ENCODE measurements around the gene PRSS27. TPM values are rescaled to one million over a fixed set of nuclear protein-coding genes. Genes with fewer than 3 reads are reported as not detected.

Gene PRSS27
- total RNA-seq: 0.23 and 3.6 TPM in 2 replicates

DNA sequence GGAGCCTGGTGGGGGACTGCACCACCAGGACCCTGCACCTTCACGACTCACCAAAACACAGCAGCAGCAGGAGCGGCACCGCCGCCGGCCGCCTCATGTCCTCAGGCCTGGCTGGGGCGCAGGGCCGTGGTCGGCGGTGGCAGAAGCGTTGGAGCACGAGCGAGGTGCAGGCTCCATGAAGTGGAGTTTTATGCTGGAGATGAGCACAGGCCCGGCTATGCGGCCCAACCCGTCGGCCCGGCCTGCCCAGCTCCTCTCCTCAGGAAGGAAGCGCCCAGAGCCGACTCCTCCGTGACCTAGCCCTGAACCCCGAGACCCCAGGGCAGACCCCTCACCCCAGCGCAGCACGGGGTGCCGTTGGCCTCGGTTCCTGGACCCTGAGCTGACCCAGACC is at the start of gene PRSS27:
PRSS27 (minus strand) TSS at position 161 of the 394 bp plus-strand sequence; CDS start at position 97, 64 bp downstream.

DNA sequence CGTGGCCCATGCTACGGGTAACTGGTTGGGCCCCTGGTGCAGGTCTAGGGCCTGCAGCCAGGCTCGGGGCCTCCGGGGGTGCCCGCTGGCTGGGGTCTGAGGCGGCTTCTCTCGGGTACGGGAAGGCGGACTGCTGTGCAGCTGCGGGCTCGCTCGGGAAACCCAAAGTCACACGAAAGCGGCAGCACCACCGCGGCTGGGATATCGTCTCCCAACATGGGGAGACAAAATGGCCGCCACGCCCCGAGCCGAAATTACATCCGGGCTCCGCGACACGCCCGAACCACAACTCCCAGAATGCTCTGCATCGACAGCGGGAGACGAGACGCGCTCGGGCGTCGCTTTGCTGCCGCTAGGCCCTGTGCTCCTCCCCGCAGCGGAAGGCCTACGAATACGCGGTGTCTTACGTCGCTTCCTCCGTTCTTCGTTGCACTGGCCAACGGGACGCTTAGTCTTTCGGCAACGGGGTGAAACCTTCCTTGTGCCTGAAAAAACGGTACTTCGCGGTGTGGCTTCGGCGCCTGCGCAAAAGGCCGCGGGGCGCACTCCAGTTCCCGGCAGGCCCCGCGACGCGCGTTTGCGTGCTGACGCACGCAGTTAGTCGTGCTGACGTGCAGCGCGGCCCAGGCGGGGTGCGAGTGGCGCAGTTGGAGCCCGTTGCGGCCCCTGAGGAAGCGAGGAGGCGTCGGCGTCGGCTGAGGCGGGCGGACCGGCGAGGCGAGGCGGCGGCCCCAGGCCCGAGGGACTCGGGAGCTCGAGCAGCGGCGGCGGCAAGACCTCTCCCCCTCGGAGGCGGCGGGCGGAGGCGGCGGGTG is 32.2 kb upstream of the PRSS27 start, which contains the start of gene SRRM2:
SRRM2 (plus strand) TSS at position 604 of the 815 bp plus-strand sequence. CDS start 3,727 bp downstream, outside the sequence.

GRCh38 chr16:2682209-2683021 is 37.6 kb downstream of the PRSS27 start, which contains the start of gene KCTD5:
Gene KCTD5 (plus strand): TSS chr16:2682523. CDS start chr16:2682549, 26 bp downstream.

Other genes with a start within 250 kb of the PRSS27 start
- gene NTN3, start 248.9 kb downstream of the PRSS27 start, total RNA-seq: 0.47 and 0.51 TPM in 2 replicates
- 9.3 and 11.6 TPM in 2 replicates for gene TBC1D24, start 245.1 kb downstream of the PRSS27 start, total RNA-seq
- 28.6 and 45.0 TPM in 2 replicates for gene ATP6V0C, start 206.3 kb downstream of the PRSS27 start, total RNA-seq
- 40.1 and 46.6 TPM in 2 replicates for gene AMDHD2, start 199.9 kb downstream of the PRSS27 start, total RNA-seq
- gene CEMP1, start 188.8 kb downstream of the PRSS27 start, total RNA-seq: not detected in 2 replicates
- gene PDPK1, start 182.2 kb downstream of the PRSS27 start, total RNA-seq: 16.1 and 17.2 TPM in 2 replicates
- gene KCTD5, start 37.7 kb downstream of the PRSS27 start, total RNA-seq: 19.1 and 28.0 TPM in 2 replicates
- 75.3 and 87.8 TPM in 2 replicates for gene SRRM2, start 32.4 kb upstream of the PRSS27 start, total RNA-seq
- gene ELOB, start 57.1 kb upstream of the PRSS27 start, total RNA-seq: 326 and 385 TPM in 2 replicates
- gene PRSS33, start 67.3 kb upstream of the PRSS27 start, total RNA-seq: not detected in 2 replicates
- not detected in 2 replicates for gene PRSS41, start 78.2 kb upstream of the PRSS27 start, total RNA-seq
- 3.8 TPM in 1 of 2 replicates, not detected in the other for gene PRSS21, start 97.0 kb upstream of the PRSS27 start, total RNA-seq
- gene ZG16B, start 110.1 kb upstream of the PRSS27 start, total RNA-seq: 2.1 and 2.5 TPM in 2 replicates
- gene PRSS22, start 137.9 kb upstream of the PRSS27 start, total RNA-seq: not detected in 2 replicates
- gene FLYWCH2, start 163.0 kb upstream of the PRSS27 start, total RNA-seq: 74.9 and 165 TPM in 2 replicates
- 27.7 and 33.2 TPM in 2 replicates for gene FLYWCH1, start 191.7 kb upstream of the PRSS27 start, total RNA-seq
- gene KREMEN2, start 244.1 kb upstream of the PRSS27 start, total RNA-seq: 0.23 and 1.8 TPM in 2 replicates
- gene PAQR4, start 249.1 kb upstream of the PRSS27 start, total RNA-seq: 1.8 and 4.0 TPM in 2 replicates

All from pericardium fibroblast (primary cell).